HG03460 (cell line): ENCODE data around the gene PARD6B.
"Not testable (repeated sequence)": the region's sequence is repeated elsewhere in the genome, so short reads cannot be mapped to it uniquely, and the experiment has no call there.

ENCODE experiments used
- ATAC-seq: cut with Tn5 transposase; IDR thresholded peaks from one replicate; pipeline ENCODE4 v1.9.1; 2021; ENCODE audit not compliant: unreplicated experiment

PARD6B gene

DNA sequence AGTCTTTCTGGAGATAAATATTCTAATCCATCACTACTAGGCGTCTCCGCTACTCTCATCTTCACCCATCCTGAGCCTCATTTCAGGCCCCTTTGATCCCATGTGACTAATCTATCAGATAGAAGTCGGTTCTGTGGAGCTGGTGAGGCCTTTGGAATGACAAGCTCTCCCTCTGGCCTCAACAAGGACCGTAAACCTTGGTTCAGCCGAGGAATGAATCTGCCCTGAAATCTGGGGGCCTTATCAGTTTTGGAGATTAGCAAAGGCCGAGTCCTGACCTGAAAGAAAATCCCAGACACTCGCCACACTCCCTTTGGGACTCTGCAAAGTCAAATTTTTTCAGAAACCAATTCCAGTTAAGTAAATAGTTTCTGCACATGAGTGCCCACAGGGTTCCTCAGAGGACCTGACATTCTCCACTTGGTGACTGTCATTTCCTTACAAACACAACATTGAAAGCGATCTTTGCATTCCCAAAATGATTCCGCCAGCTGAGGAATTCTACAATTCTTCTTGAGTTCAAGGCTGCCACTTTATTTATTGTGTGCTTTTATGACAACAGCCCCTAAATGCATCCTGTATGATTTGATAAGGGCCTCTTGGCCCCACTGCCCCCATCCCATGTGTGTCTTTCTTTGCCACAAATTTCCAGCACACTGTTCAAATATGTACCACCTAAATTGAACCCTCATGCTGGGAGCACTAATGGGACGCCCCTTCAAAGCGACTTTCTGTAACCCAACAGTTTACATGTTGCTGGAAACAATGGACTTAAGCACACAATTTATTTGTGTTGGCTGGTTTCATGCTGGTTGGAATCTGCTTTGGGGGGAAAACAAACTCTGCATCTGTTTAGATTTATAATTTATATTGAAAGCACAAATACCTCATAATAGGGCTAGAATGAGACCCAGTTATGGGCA is 30.1 kb upstream of the PARD6B start:
- no peak for ATAC-seq

- ATAC-seq: not testable (repeated sequence)
These were observed 27.5 kb upstream of the PARD6B start for GRCh38 chr20:50703651-50704438.

- no peak for ATAC-seq
These were observed 26.9 kb upstream of the PARD6B start for GRCh38 chr20:50704514-50704913.

DNA sequence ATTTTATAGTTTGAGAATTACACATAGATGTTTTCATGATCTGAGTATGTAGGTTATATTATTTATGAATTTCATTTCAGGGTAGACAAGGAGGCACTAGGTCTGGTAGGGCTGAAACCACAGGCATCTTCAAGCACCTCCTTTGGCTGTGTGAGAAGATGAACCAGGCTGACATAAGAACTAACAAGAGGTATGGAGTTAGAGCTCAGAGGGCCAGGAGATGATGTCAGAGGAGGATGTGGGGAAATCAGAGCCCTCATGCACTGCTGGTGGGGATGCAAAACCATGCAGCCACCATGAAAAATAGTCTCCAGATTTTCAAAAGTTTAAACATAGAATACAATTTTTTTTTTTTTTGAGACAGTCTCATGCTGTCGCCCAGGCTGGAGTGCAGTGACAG is 26.4 kb upstream of the PARD6B start:
- no peak for ATAC-seq

- no peak for ATAC-seq
These were observed 22.3 kb upstream of the PARD6B start for GRCh38 chr20:50708845-50709635.

- ATAC-seq: no peak
These were observed 21.8 kb upstream of the PARD6B start for GRCh38 chr20:50709636-50709973.

DNA sequence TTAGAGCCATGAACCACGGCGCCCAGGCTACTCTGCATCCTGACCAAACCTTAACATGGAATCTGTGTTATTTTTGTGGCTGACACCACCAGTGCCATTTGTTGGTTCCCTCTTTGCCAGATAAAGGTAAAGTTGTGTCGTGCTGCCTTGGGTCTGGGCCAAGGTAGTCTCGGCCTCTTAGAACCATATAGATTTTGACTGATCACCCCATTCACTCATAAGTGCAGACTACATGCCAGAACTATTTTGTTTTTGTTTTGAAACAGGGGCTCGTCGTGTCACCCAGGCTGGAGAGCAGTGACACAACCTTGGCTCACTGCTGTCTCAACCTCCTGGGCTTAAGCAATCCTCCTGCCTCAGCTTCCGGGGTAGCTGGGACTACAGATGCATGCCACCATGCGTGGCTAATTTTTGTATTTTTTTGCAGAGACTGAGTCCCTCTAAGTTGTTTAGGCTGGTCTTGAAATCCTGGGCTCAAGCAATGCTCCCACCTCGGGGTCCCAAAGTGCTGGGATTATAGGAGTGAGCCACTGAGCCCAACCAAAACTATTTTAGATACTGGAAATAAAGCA is 20.8 kb upstream of the PARD6B start:
- ATAC-seq: no peak

DNA sequence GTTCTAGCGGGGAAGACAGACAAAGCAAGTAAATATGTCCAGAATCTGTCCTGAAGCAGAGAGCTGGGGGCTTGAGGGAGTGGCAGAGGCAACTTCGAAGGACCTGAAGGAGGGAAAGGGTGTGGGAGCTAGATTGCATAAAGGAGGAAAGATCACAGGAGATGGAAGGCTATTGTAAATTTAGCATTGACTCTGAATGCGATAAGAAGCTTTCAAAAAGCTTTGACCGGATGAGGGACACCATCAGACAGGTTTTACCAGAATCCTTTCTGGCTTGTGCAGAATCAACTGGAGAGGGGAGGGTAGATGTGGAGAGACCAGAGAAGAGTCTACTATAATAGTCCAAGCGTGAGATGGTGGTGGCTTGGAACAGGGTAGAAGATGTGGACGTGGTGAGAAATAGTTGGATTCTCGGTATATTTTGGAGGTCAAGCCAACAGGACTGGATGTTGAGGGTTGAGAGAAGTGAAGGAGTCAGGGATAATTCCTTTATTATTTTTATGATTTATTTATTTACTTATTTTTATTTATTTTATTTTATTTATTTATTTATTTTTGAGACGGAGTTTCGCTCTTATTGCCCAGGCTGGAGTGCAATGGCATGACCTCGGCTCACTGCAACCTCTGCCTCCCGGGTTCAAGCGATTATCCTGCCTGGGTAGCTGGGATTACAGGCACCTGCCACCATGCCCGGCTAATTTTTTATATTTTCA is 20.1 kb upstream of the PARD6B start:
- no peak for ATAC-seq

DNA sequence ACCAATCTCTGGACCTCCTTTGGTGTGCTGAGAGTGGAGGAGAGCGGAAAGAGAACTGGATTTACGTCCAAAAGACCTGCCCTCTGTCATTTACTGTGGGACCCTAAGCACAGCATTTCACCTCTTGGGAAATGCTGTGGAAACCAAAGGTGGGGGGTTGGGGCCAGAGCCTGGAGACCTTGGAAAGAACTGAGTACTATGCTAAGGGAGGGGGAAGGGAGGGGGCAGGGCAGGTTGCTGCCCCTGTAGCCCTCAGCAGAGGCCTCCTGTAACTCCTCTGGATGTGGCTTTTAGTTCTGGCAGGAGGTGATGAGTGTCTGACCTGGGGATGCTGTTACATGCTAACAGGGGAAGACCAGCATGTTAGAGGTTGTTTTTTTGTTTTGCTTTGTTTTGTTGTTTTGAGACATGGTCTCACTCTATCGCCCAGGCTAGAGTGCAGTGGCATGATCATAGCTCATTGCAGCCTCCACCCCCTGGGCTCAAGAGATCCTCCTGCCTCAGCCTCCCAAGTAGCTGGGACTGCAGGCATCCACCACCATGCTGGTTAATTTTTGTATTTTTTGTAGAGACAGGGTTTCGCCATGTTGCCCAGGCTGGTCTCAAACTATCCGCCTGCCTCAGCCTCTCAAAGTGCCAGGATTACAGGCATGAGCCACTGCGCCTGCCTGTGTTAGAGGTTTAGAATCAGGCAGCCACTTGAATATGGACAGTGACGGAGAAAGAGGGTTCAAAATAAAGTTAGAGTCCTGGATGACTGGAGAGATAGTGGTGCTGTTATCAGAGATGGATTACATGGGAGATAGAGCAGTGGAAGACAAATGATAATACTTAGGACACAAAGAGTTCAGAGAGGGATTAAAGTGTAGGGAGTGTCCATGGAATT is 18.4 kb upstream of the PARD6B start:
- ATAC-seq: no peak

DNA sequence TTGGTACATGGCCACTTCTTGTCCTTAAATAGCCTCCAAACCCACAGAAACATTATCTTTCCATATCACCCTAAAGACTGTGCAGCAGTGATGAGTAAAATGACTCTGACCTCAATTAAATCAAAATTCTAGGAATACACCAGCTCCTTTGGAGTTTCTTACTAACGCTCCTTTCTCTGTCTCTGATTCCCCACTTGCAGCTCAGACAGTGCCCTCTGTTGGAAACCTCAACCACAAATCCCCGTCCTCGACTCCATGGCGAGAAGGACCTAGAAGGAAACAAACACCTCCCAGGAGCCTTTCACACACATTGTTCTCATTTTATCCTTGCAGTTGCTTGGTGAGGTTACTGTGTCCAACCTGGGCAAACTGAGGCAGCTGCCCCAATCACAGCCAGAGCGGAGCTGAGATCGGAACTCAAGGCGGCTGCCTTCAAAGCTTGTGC is 17.7 kb upstream of the PARD6B start:
- ATAC-seq: no peak

DNA sequence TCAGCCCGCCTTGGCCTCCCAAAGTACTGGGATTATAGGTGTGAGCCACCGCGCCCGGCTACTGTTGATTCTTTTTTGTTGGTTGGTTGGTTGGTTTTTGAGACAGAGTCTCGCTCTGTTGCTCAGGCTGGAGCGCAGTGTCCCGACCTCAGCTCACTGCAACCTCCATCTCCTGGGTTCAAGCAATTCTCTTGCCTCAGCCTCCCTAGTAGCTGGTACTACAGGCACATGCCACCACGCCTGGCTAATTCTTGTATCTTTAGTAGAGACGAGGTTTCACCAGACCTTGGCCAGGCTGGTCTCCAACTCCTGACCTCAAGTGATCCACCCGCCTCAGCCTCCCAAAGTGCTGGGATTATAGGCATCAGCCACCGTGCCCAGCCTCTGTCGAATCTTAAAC is 17.0 kb upstream of the PARD6B start:
- ATAC-seq: not testable (repeated sequence)

- ATAC-seq: no peak
These were observed 15.7 kb upstream of the PARD6B start for GRCh38 chr20:50715694-50716093.

DNA sequence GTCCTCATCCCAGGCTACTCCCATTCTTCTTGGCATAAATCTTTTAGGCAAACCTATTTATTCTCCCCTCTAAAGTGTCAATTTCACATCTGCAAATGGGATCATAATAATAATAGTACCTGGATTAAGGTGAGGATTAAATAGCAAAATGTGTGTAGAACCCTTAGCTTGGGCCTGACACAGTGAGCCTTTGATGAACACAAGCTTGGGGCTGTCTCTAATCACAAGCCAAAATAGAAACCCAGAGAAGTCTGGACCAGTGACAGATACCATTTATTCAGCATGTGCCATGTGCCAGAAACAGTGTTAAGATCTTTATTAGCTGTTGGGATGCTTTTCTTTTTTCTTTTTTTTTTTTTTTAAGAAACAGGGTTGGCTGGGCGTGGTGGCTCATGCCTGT is 14.9 kb upstream of the PARD6B start:
- ATAC-seq: no peak

GRCh38 chr20:50717312-50717711 is 14.1 kb upstream of the PARD6B start:
- no peak for ATAC-seq

DNA sequence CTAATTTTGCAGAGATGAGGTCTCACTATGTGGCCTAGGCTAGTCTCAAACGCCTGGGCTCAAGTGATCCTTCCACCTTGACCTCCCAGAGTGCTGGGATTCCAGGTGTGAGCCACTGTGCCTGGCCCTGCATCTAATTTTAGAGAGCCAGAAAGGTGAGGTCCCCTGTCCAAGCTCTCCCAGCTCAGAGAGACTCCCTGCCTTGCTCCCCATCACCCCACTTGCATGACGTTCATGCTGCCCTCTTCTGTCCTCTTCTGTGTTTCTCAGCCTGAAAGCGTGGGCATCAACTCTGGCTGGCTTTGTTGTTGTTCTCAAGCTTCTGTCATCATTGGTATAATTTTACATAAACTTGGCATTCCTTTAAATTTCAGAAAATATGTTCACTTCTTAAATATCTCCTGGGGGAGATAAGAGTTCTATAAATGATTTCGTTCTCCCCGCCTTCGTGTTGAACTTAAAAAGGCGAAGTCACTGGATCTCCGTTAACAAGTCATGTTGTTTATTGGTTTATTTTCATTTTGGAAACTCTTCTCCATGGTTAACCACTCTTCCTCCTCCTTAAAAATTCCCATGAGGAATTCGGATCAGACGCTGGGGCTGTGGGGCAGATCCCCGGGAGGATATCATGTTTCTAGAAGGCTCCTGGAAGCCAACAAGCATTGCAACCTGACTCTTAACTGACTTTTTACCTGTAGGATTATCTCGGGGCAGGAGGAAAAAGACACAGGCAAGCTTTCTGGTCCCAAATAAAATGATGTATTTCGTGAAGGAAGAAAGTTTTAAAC is 13.2 kb upstream of the PARD6B start:
- no peak for ATAC-seq

GRCh38 chr20:50719328-50719727 is 12.1 kb upstream of the PARD6B start:
- ATAC-seq: no peak

DNA sequence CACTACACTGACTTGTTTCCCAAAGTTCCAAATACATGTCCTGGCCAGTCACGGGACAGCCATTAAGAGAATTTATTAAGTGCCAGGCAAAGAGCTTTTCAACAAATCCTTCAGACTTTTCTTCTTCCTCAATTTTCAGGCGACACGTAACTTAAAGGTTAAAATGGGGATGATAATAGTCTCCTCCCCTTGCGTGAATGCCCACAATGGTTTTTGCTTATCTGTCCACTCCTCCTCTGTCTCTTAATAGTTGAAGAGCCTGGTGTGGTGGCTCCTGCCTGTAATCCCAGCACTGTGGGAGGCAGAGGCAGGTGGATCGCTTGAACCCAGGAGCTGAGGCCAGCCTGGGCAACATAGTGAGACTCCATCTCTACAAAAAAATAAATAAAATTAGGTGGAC is 11.4 kb upstream of the PARD6B start:
- ATAC-seq: no peak

- ATAC-seq: no peak
These were observed 10.8 kb upstream of the PARD6B start for GRCh38 chr20:50720582-50720981.

DNA sequence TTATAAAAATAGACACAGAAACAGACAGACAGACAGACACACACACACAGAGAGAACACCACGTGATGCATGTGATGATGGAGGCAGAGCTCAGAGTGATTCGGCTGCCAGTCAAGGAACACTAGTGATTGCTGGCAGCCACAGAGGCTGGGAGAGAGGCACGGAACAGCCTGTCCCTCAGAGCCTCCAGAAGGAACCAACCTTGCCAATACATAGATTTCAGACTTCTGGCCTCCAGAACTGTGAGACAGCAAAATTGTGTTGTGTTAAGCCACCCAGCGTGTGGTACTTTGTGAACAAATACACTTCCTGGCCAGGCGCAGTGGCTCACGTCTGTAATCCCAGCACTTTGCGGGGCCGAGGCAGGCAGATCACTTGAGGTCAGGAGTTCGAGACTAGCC is 9.5 kb upstream of the PARD6B start:
- ATAC-seq: no peak
